GM11168 (cell line): ENCODE results near the gene SH3BP4.

ENCODE experiments used
- in situ Hi-C: fragments of 300-500 bp; cut with MboI; formaldehyde crosslinking; loops from one replicate; pipeline ENCODE4 v1.12.0; 2022; ENCODE audit warnings: low sequenced_read_pairs; ENCODE audit not compliant: unreplicated experiment

SH3BP4 gene

DNA sequence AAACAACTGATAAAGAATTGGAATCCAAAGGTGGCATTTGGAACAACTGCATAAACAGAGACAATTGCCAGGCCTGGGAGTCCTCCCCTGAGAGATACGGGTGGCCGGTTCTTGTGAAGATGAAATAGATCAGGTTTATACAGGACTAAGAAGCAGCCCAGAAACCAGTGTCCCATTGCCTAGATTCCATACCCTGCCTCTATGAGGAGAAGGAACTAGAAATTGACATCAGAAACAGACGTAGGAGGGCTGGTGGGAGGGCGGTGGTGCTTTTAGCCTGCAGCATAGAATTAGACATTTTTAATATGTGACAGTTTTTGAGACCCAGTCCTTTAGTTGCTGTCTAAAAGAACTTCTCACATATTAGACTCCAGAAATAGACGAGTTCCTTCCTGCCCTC, 11.8 kb upstream of the SH3BP4 start:
- in situ Hi-C loops: no loop called here

DNA sequence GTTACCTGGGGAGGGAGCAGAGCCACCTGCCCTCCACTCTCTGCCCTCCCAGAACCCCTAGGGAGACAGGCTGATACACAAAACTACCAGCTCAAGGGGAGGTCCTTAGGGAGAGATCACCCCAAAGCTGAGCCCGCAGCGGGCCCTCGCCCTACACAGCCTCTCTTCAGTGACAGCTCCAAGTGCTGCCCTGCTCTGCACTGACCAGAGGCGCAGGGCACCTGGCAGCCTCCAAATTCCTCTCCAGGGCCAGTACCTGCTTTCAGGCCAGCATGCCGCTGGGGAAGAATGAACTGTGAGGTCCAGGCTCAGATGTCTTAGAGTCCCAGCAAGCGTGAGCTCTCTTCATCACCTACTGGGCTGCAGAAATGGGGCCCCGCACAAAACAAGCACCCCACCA, 11.3 kb upstream of the SH3BP4 start:
- in situ Hi-C loops: no loop called here

DNA sequence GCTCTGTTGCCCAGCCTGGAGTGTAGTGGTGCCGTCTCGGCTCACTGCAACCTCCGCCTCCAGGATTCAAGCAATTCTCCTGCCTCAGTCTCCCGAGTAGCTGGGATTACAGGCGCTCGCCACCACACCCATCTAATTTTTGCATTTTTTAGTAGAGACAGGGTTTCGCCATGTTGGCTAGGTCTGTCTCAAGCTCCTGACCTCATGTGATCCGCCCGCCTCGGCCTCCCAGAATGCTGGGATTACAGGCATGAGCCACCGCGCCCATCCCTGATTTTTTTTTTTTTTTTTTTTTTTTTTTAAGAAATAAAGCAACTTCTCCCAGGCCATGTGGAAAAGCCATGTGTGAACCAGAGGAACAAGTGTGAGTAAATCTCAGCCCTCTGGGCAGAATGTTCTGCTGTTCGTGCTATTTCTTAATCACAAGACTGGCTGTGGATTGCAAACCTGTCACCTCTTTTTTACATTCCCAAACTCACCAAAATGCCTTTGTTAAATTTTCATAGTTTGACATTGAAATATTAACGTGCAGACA, 6.4 kb upstream of the SH3BP4 start:
- in situ Hi-C loops: no loop called here

DNA sequence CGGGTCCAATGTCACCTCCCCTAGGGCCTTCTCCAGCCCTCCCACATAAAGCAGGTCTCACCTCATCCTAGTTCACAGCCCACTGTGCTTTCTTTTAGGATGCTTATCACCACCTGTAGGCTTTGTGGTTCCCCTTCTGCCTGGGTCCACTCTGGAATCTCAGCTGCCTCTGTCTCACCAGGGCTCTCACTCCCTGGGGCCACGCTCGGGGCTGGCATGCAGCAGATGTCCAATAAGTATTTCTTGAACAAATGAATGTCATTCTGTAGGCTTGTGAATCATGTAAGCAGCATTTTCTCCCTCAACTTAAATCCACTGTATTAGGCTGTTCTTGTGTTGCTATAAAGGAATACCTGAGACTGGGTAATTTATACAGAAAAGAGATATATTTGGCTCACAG, 4.3 kb upstream of the SH3BP4 start:
- in situ Hi-C loops: no loop called here

DNA sequence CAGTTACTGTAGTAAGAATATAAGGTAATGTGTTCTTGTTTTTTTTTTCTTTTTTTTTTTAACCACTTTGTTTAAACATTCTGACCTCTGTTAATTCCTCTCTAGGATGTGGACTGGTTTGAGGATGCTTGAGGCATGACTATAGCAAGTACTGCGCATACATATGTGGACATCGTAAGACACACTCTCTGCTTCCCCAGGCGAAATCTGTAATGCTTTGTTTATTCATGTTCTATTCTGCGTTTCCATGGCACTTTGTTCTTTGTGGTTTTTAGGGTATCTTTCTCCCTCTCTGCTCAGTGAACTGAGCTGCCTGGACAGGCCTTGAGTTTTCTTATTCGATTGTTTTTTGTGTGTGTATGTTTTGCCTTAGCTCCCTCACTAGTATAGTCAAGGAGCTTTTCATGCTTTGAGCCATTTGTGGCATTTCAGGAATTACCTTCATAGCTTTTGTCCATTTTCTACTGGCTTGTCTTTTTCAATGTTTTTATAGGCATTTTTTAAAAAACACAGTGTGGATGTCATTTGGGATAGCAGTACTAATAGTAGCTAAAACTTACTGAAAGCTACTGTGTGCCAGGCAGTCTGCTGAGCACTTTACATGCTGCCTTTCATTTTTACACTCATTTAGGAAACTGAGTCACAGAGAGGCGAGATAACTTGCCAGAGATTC, 1.9 kb upstream of the SH3BP4 start:
- in situ Hi-C loops: no loop called here

DNA sequence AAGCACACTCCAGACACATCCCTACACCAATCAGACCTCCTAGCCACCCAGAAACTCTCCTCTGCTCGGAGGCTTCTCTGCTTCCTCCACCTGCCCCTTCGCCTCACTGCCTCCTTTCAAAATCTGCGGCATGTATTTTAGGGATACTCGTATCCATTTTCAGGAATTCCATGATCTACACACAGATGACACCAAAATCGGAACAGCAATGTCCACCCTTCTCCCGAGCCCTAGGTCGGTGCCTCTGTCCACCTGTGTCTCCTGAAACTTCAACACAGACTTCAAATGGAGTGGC, 1.4 kb upstream of the SH3BP4 start:
- in situ Hi-C loops: no loop called here

DNA sequence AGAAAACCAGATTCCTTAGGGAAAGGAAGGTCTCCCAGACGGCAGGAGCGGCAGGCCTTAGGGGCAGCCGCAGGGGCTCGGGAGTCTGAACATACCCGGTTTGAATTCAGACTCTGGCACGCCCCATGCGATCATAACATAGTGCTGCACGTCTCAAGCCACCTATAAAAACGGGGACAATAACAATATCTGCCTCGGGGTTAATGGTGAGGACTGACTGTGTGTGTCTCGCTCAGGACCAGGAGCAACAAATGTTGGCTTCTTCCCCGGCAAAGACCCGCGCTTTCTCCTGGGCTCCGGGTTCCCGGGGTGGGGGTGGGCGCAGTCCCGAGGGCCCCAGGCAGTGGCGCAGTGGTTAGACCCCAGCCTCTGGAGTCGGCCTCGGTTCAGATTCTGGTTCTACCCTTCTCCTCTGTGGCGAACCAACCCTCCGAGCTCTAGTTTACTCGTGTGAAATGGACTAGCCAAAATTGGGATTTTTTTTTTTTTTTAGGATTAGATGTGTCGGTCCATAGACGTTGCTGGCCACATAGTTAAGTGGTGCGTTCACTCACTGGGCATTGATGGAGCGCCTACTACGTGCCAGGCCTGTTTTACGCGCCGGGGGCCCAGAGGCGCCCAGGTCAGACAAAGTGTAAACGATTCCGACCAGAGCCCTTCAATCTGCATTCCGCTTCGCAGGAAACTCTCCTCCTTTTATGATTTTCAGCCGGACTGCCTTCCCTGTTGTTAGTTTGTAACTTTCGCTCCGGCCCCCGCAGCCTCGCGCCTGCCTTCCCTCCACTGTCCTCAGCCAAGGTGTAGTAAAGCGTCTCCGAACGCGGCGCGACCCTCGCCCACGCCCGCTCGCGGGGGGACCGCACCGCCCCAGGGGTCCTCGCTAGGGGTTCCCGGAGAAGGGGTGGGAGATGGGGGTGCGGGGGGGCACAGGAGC, 820 bp upstream of the SH3BP4 start:
- in situ Hi-C loops: no loop called here

DNA sequence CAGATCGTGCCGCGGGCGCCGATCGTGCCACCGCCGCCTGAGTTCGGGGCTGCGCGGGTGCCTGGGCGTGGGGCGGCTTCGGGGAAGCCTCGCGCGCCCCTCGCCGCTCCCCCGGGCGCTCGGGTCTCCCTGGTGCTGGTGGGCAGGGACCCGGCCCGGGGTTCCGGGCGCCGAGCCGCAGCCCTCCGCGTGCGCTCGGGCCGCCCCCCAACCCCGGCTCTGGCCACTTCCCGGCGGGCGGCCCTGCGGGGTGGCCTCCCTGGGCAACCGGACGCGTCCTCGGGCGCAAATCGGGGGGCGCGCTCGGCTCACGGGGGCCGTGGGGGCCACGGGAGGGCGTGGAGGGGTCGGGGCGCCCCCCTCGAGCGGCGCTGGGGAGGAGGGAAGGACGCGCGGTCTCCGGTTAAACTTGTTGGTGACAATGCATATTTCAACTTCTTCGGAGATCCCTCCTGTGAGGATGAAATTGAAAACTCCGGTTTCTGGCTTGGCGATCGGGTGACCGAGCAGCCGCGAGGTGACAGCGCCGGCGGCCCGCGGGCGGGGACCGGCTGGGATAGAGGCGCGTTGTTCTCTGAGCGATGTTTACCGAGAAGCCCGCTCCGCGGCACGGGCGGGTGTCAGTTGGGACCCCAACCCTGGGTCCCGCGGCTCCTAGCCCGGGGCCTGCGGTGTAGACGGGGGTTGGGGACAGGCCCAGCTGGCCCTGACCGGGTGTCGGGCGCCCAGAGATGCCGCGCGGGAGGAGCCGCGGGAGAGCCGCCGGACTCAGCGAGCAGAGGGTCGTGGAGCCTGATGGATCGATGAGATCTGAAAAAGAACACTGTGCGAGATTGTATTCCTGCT, 676 bp downstream of the SH3BP4 start:
- in situ Hi-C loops: no loop called here

DNA sequence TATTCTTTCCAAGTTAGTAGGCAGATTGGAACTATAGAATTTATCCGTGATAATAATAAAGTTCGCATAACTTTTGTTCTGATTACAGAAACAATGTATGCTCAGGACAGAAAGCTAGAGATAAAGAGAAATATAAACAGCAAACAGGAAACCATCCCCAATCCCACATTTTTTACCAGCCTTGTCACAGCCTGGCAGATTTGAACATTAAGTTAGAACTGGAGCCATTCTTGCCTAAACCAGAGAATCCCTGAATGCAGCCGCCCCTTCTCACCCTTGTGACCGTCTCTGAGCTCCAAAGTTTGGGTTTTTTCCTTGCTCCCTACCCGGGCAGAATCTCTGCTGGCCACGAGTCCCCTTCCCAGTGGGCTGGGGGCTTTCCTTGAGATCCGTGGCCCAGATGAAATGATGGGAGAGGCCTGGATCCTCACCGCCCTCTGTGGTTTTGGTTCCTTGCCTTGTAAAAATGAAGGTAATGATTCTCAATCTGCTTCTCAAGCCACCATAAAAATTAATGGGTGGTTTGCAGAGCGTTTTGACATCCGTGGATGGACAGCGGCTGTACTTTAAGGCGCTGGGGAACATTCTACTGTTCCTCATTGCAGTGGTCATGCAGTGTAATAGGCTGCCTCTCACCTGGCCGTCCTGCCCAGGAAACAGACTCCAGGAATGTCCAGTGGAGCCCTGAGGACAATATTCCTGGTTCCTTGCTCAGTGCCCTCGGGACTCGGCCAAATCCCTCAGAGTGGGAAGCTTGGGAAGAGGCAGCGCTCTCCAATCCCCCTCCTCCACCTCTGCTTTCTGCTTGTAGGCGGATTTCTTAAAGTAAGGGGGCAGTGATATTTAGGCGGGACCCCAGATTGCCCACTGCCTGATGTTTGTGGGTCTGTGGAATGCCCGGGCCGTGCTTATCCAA, 1.6 kb downstream of the SH3BP4 start:
- in situ Hi-C loops: no loop called here

DNA sequence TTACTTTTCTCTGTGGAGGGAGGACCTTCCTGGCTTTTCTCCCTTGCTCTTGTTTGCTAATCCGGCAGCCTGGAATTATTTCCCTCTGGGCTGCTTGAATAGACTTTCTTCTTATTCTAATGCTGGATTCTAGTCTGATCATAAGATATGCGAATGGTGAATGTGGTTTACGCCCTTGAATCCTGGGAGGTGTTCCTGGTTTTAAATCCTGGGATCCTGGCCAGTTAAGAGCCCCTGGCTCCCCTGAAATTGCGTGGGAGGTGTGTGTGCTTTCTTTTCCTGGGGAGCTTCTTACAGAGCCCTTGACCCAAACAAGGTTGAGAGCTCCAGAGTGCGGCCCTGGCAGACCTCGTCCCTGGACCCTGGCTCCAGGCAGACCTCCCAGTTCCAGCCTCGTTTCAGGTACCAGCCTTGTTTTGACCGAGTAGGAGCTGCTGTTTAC, 2.8 kb downstream of the SH3BP4 start:
- in situ Hi-C loops: no loop called here

DNA sequence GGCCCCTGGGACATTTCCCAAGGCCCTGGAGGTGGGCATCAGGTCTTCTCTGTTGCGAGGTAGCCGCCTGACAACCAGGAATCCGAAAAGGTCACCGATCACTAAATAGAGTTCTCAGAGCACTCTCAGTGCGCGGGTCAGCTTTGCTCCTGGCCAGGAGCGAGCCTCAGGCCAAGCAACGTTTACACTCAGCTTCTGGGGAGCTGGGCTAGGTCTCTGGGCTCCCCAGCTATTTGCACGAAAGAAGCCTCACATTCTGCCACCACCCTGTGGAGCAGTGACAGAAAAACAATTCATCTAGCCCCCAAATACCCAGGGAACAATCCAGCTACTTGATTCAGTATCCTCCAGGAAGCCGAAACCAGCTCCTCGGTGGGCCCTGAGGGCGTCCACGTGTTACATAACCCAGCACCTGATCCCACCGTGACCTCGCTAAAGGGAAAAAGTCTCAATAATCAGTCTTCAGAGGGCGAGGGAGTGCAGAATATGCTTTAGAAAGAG, 3.3 kb downstream of the SH3BP4 start:
- in situ Hi-C loops: no loop called here

DNA sequence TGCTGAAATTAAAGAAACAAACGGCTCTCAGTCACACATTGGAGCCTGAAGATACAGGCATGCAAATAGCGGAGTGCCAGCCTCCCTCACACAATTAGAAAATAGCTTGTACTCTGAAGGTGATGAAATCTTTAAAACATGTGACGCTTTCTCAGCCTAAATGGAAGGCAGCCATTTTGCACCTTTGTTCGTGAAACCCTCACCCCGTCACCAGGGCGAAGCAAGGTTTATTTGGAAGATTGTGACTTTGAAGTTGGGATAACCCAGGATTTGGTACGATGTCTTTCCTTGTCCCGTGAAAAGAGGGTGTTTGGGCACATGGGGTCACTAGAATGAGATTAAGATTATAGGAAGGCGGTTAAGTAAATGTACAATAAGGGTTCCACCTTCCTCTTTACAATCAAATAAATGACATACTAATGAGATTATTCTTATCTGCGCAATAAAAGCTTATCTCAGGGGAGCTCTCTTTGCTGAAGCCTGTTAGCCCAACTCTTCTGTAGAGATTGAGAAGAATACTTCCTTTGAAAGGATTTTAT, 4.2 kb downstream of the SH3BP4 start:
- in situ Hi-C loops: no loop called here

DNA sequence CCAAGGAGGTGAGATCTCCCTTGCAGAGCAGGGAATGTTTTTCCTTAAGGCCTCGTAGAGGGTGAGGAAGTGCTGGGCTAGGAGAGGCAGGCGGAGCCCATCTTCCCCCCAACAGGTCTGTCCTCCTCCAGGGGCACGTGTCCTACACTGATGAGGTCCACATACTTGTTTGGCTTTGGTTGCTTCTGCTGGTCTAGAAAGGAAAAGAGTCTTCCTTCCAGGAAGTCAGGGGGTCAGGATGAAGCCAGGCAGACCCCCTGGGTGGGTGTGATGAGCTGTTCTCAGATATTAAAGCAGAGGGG, 6.0 kb downstream of the SH3BP4 start:
- in situ Hi-C loops: no loop called here

DNA sequence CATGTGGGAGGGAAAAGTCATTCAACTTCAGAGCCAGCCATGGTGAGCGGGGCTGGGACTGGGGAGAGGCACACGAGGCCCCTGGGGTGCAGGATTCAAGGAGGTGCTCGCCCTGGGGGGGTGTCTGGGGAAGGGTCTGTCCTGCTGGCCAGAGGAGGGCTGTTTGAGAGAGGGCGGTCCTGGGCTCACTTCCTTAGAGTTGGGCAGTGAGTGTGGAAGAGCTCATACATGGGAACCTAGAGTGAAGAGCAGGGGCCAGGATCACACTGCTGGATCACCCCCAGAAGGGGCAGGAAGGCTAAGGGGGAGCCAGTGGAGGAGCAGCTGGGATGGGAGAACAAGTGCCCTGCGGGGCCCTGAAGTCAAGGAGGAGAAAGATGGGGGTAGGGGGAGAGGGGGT, 6.5 kb downstream of the SH3BP4 start:
- in situ Hi-C loops: no loop called here

DNA sequence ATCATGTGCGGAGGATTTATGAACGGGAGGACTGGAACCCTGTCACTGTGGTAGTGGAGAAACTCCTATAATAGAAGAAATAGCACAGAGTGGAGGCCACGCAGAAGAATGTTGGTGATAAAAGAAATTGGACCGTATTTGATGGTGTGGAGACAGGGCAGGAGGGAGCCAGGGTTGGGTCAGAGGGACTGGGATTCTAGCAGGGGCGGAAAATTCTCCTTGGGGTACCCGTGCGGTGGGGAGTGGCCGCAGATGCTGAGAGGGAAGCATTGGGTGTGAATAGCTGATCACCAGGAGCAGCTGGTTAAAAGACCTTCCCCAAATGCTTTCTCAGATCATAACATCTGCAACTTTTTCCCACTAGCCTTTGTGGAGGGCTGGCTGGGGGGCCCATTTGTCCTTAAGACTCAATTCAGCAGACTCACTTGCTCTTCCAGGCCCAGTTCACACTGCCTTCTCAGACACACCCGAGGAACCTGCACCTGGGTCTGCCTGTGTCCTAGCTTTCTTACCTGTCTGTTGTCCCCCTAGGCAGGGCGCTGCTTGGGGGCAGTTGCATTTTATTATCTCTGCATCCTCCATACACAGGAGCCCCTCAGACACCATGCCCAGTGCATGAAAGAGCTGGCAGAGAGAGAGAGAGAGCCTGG, 7.1 kb downstream of the SH3BP4 start:
- in situ Hi-C loops: no loop called here

DNA sequence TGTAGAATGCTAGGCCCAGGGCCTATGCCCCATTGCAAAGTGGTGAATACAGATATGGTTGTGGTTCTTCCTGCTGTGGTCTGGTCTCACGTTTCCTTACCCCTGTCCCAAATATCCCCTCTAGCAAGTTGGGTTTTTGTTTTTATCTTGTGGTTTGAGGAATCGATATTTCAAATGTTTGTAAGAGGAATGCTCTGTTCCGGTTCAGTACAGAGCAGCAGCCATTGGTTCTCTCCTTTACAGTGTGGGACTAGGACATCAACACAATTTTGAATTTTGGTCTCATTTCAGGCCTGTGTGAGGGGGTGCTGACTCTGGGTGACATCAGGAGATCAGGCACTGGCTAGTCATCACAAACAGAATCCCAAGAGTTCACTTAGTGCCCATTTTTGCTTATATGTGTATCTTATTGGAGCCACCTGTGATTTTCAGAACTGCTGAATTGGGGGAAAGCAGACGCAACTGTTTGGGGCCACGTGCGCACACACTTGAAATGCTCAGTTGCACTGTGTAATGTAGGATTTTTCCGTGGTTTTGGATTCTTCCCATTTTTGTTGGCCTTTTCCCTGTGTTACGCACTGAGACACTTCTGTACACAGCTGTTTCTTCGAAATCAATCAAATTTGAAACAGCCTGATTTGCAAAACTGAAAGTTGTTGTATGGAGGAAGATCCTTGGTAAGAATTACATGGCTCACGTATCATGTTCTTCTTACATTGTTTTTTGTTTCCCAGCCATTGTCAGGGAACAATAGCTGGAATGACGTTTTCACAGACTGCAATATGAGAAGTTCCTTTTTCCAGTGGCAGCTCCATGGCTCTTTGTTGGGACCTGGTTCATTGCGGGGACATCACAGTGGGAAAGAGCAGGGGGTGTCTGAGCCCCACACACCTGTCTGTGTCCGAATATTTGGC, 8.6 kb downstream of the SH3BP4 start:
- in situ Hi-C loops: no loop called here

DNA sequence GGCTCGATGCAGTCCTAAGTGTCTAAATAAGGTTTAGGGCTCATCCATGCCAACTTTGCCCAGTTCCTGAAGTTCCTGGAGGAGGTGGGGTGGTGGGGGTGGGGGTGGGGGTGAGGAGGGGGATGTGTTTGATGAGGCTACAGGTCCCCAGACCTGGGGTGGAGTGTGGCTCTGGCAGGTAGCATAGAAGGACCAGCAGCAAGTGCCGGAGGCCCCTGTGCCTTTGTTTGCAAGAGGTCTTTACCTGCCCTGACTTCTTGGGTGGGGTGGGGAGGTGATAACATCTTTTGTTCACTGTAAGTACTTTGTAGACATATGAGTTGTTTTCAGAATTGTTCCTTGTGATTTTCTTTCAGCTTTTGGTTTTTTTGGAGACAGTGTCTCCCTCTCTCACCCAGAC, 10.0 kb downstream of the SH3BP4 start:
- in situ Hi-C loops: no loop called here
